ENCODE results near the gene ANKRD13D. TPM values are rescaled to one million over a fixed set of nuclear protein-coding genes. Genes with fewer than 3 reads are reported as not detected.
A peak's percentile ranks its signal among the peaks of the same experiment; 100 is the strongest.

Gene ANKRD13D
- total RNA-seq, 1 donor from 2014 or later, result 59.4 TPM

GRCh38 chr11:67269401-67270255 lies 19.5 kb upstream of the ANKRD13D start:
- Histone ChIP-seq H3K4me3 (peak overlapping the region; percentile 93), H3K36me3 (peaks cover 15% of the 10 kb centered on the region), H3K27ac (peak overlapping the region; percentile 93), H3K9me3 (no peaks in the 10 kb centered on the region), H3K4me1 (peaks cover 77% of the 10 kb centered on the region), H3K27me3 (no peaks in the 10 kb centered on the region)
- ATAC-seq (no peak), DNase-seq (peak; percentile 61)
- TF ChIP-seq, protein P1, sequence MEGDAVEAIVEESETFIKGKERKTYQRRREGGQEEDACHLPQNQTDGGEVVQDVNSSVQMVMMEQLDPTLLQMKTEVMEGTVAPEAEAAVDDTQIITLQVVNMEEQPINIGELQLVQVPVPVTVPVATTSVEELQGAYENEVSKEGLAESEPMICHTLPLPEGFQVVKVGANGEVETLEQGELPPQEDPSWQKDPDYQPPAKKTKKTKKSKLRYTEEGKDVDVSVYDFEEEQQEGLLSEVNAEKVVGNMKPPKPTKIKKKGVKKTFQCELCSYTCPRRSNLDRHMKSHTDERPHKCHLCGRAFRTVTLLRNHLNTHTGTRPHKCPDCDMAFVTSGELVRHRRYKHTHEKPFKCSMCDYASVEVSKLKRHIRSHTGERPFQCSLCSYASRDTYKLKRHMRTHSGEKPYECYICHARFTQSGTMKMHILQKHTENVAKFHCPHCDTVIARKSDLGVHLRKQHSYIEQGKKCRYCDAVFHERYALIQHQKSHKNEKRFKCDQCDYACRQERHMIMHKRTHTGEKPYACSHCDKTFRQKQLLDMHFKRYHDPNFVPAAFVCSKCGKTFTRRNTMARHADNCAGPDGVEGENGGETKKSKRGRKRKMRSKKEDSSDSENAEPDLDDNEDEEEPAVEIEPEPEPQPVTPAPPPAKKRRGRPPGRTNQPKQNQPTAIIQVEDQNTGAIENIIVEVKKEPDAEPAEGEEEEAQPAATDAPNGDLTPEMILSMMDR (IDR thresholded peaks at IDR 0.05), result no peak
- intact Hi-C loops (cut with DNase I), result no loop called here

DNA sequence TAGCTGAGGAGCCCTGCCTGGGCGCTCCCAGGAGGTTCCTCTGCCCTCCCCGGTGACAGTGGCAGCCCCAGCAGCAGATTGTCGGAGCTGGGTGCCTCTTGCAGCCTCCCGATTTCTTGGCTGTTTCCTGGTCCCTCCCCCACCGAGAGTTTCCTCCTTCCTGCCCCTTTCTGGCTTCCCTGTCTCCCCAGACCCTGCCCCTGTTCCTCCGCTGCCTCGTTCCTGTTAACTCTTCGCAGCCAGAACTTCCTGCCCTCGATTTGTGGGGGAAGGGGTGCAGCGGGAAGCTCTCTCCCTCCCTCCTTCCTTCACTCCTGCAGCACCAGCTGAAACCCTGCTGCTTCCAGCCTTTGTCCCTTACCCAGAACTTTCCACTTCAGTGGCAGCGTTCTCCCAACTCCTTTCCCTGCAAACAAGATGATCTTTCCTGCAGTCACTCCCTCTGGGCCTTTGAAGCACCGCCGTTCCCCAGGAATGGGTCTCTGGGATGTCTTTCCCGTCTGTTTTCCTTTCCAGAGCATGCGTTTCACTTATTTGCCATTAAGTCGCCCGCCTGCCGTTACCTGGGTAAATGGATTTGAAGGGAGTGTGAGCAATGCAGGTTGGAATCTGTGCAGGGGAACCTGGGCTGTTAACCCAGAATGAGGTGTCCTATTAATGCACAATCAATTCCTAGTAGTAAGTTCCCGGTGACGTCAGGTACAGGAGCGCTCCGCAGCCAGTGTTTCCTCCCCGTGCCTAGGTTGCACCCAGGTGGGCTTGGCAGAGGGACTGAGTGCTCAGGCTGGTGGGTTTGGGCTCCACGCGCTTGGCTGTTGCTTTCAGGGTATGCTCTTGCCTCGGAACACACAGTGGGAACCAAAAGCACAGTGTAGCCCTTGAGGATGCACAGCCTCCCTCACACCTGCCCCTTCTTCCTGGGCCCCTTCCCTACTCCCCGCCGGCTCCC lies 18.6 kb upstream of the ANKRD13D start:
- intact Hi-C loops (cut with DNase I), result no loop called here
- TF ChIP-seq, protein P1 (IDR thresholded peaks at IDR 0.05), result no peak
- Histone ChIP-seq H3K9me3 (no peaks in the 10 kb centered on the region), H3K4me1 (peaks cover 86% of the 10 kb centered on the region), H3K36me3 (peaks cover 15% of the 10 kb centered on the region), H3K27ac (peak overlapping the region; percentile 93), H3K4me3 (peak overlapping the region; percentile 93), H3K27me3 (no peaks in the 10 kb centered on the region)
- ATAC-seq (peak; percentile 8), DNase-seq (peak; percentile 67)

GRCh38 chr11:67271205-67271540 lies 17.9 kb upstream of the ANKRD13D start:
- H3K4me1 ChIP-seq, result peaks cover 88% of the 10 kb centered on the region

GRCh38 chr11:67271541-67272284 lies 17.4 kb upstream of the ANKRD13D start:
- intact Hi-C loops (cut with DNase I), result no loop called here
- peaks cover 15% of the 10 kb centered on the region for H3K36me3 ChIP-seq
- DNase-seq (peak; percentile 67), ATAC-seq (no peak)
- peaks cover 93% of the 10 kb centered on the region for H3K4me1 ChIP-seq
- TF ChIP-seq, protein P1 (IDR thresholded peaks at IDR 0.05), result no peak
- no peaks in the 10 kb centered on the region for H3K9me3 ChIP-seq
- peak overlapping the region; percentile 93 for H3K27ac ChIP-seq
- peak overlapping the region; percentile 93 for H3K4me3 ChIP-seq
- H3K27me3 ChIP-seq, result no peaks in the 10 kb centered on the region

More at GRCh38 chr11:67271205-67271540, 17.9 kb upstream of the ANKRD13D start:
- DNase-seq (no peak), ATAC-seq (no peak)
- Histone ChIP-seq H3K27me3 (no peaks in the 10 kb centered on the region), H3K9me3 (no peaks in the 10 kb centered on the region), H3K36me3 (peaks cover 15% of the 10 kb centered on the region), H3K27ac (peak overlapping the region; percentile 93), H3K4me3 (peak overlapping the region; percentile 93)
- intact Hi-C loops (cut with DNase I), result no loop called here
- TF ChIP-seq, protein P1 (IDR thresholded peaks at IDR 0.05), result no peak

All from upper lobe of right lung (tissue), 1 donor.